Upper lobe of left lung (tissue), 6 donors: ENCODE measurements around the gene PECR. TPM values are rescaled to one million over a fixed set of nuclear protein-coding genes. Genes with fewer than 3 reads are reported as not detected.

Experiments used
- ATAC-seq, 2 donors: fragments of 200-7000 bp; cut with Tn5 transposase; one replicate each; pipeline ENCODE4 v1.9.1; 2022; ENCODE audit warnings: mild to moderate bottlenecking in 2 of 2, moderate library complexity in 2 of 2; ENCODE audit not compliant: low FRiP score in 2 of 2
- DNase-seq, 2 donors: peaks; one replicate each; pipeline ENCODE4 v3.0.0-alpha.2; 2019 to 2020
- H3K27ac ChIP-seq, 4 donors: fragments of 200-600 bp; sonication (generic); one replicate each; pipeline ENCODE4 v1.5.1; 2016 to 2019
- H3K27me3 ChIP-seq, 4 donors: fragments of 200-600 bp; sonication (generic); one replicate each; pipeline ENCODE4 v1.5.1; 2017 to 2019
- H3K36me3 ChIP-seq, 4 donors: fragments of 200-600 bp; sonication (generic); one replicate each; pipeline ENCODE4 v1.5.1; 2016 to 2019
- H3K4me1 ChIP-seq, 4 donors: fragments of 200-600 bp; sonication (generic); one replicate each; pipeline ENCODE4 v1.5.1; 2018 to 2019
- H3K4me3 ChIP-seq, 4 donors: fragments of 200-600 bp; sonication (generic); one replicate each; pipeline ENCODE4 v1.5.1; 2017 to 2019; ENCODE audit warnings: mild to moderate bottlenecking in 2 of 4, moderate library complexity in 1 of 4
- H3K9me3 ChIP-seq, 4 donors: fragments of 200-600 bp; sonication (generic); one replicate each; pipeline ENCODE4 v1.5.1; 2018 to 2019
- EP300 ChIP-seq, 4 donors: sonication (generic); formaldehyde crosslinking; IDR thresholded peaks; one replicate each; pipeline ENCODE4 v1.5.1; 2017; ENCODE audit warnings: antibody characterized with exemption in 4 of 4, control low read depth in 2 of 4
- POLR2A ChIP-seq, 4 donors: fragments of 450-650 bp; IDR thresholded peaks; one replicate each; pipeline ENCODE4 v1.5.1; 2016 to 2017; ENCODE audit warnings: antibody characterized with exemption in 4 of 4, mild to moderate bottlenecking in 2 of 4
- POLR2AphosphoS5 ChIP-seq, 2 donors: sonication (generic); formaldehyde crosslinking; IDR thresholded peaks; one replicate each; pipeline ENCODE4 v1.5.1; 2017; ENCODE audit warnings: antibody characterized with exemption in 2 of 2
- WGBS, 2 donors: methylation state at CpG; one replicate each; pipeline ENCODE4 v1.1.5; 2017 to 2018; 5-methylcytosine and 5-hydroxymethylcytosine counted together
- total RNA-seq, 6 donors: library from RNA; depleted of rRNA in 4 of 6; stranded (reverse); fragments of >200 nt in 4 of 6; gene quantifications; one replicate each; pipeline versions ENCODE4 v1.1.0 to v1.2.1, GENCODE V29; 2016 to 2021
- TF ChIP-seq, protein P1 (sequence below), 6 experiments: fragments of 450-650 bp in 4 of 6; fragments of 200-600 bp in 2 of 6; sonication (generic) in 2 of 6; IDR thresholded peaks; one replicate each; pipeline ENCODE4 v1.5.1; 2016 to 2019; ENCODE audit warnings: antibody characterized with exemption in 6 of 6
- donor health status: DM: no; HTN: no; CAD: no; lungs with moderate emphysema.
- donor health status: DM: no; HTN: yes; CAD: no; lungs with severe emphysema.

Gene PECR
- total RNA-seq, 6 donors from 2014 or later: 11.9 to 39.8 (median 20.3) TPM

DNA sequence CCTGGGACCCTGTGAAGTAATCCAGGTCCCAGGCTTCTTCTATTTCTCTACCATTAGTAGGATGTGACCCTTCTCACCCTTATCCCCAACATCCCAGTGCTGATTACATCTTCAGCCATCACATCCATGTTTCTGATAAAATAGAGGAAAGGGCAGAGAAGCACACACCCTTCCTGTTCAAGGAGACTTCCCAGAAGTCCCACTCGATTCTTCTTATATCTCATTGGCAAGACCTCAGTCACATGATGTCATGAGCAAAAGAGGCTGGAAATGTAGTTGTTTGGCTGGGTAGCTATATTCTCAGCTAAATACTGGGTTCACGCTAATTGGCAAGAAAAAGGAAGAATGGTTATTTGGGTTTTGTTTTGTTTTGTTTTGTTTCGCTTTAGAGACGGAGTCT, 19.5 kb upstream of the PECR start:
- no peak for DNase-seq
- WGBS, 2 donors: 77 to 83% methylated on average over 4 of the region's 4 CpGs
- no peaks in the 10 kb centered on the region for H3K9me3 ChIP-seq
- ATAC-seq: no peak
- peak overlapping the region in 1 of 4 donors; percentile 24 for H3K27ac ChIP-seq
- H3K36me3 ChIP-seq: no peaks in the 10 kb centered on the region
- H3K4me3 ChIP-seq: no peak overlapping the region
- H3K4me1 ChIP-seq: no peaks in the 10 kb centered on the region
- TF ChIP-seq EP300 (IDR thresholded peaks at IDR 0.05): no peak
- TF ChIP-seq POLR2A (IDR thresholded peaks at IDR 0.05): no peak
- no peak for TF ChIP-seq POLR2AphosphoS5 (IDR thresholded peaks at IDR 0.05)
- TF ChIP-seq, protein P1, sequence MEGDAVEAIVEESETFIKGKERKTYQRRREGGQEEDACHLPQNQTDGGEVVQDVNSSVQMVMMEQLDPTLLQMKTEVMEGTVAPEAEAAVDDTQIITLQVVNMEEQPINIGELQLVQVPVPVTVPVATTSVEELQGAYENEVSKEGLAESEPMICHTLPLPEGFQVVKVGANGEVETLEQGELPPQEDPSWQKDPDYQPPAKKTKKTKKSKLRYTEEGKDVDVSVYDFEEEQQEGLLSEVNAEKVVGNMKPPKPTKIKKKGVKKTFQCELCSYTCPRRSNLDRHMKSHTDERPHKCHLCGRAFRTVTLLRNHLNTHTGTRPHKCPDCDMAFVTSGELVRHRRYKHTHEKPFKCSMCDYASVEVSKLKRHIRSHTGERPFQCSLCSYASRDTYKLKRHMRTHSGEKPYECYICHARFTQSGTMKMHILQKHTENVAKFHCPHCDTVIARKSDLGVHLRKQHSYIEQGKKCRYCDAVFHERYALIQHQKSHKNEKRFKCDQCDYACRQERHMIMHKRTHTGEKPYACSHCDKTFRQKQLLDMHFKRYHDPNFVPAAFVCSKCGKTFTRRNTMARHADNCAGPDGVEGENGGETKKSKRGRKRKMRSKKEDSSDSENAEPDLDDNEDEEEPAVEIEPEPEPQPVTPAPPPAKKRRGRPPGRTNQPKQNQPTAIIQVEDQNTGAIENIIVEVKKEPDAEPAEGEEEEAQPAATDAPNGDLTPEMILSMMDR (IDR thresholded peaks at IDR 0.05): no peak
- no peaks in the 10 kb centered on the region for H3K27me3 ChIP-seq

DNA sequence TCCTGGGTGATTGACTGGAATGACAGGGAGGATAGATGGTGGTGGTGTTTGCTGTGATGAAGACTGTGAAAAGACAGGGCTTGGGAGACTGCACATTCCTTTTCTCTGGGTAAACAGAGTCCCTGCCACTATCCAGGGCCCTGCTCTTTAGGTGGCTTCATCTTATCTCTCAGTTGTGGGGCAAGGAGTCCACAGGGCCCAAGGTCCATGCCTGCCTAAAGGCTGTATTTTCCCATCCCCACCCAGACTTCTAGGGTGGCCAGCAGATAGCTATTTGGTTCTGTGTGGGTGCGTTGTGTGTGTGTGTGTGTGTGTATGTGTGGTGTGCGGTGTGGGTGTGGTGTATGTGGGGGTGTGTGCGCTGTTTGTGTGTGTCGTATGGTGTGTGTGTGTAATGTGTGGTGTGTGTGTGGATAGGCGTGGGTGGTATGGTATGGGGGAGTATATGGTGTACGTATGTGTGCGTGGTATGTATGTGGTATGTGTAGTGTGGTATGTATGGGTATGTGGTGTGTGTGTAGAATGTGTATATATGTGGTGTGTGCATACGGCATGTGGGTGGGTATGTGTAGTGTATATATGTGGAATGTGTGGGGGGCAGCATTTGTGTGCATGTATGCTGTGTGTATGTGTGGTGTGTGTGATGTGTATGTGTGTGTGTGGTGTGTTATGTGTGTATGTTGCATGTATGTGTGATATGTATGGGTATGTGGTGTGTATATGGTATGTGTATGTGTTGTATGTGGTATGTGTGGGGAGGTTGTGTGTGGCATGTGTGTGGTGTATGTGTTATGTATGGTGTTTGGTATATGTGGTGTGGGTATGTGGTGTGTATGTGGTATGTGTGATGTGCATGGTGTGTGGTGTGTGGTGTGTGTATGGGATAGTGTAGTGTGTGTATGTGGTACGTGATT, 17.1 kb upstream of the PECR start:
- Histone ChIP-seq H3K27me3 (no peaks in the 10 kb centered on the region), H3K4me1 (no peaks in the 10 kb centered on the region), H3K36me3 (no peaks in the 10 kb centered on the region), H3K27ac (no peak overlapping the region), H3K4me3 (no peak overlapping the region), H3K9me3 (no peaks in the 10 kb centered on the region)
- ATAC-seq (peak in 1 of 2 donors; percentile 61), DNase-seq (no peak)
- no peak for TF ChIP-seq EP300 (IDR thresholded peaks at IDR 0.05)
- 91 to 92% methylated on average over 9 of the region's 9 CpGs for WGBS, 2 donors

DNA sequence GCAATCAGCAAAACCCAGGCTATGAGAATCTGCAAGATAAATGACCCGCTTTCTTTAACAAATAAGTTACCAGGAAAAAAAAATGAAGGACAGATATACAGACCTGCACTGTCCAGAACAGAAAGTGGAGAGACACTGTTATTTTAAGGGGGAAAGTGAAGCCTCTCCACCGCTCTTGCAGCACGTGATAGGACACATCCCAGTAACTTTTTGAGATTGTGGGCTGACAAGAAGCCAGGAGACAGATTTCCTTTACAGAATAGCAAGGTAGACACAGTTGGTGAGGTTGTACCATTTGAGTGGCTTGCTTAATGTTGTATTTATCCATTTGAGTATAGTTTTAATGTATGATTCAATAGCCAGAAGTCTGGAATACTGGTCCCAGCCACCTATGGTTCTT, 13.1 kb upstream of the PECR start:
- Histone ChIP-seq H3K27me3 (no peaks in the 10 kb centered on the region), H3K36me3 (no peaks in the 10 kb centered on the region), H3K9me3 (no peaks in the 10 kb centered on the region), H3K27ac (no peak overlapping the region), H3K4me3 (no peak overlapping the region), H3K4me1 (no peaks in the 10 kb centered on the region)
- DNase-seq (no peak), ATAC-seq (no peak)
- TF ChIP-seq POLR2A (IDR thresholded peaks at IDR 0.05) (no peak), EP300 (IDR thresholded peaks at IDR 0.05) (no peak), POLR2AphosphoS5 (IDR thresholded peaks at IDR 0.05) (no peak)
- TF ChIP-seq, protein P1 (IDR thresholded peaks at IDR 0.05): no peak
- 93 to 97% methylated on average over 3 of the region's 3 CpGs for WGBS, 2 donors

DNA sequence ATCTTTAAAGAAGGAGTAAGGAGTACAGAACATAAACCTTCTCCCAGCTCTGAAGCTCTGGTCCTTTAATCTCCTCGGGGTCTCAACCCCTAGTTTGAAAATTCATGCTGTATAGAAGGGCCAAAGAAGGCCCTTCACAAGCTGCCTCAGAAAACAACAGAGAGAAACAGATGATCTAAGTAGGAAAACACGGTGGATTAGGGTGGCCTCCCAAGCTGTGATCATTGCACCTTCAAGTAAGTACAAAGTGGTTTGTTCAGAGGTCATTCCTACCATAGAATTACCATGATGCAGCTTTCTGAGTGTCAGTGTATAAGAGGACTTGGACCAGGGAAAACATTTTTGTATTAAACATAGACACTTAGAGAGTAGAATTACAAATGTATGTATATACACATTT, 11.0 kb upstream of the PECR start:
- no peaks in the 10 kb centered on the region for H3K27me3 ChIP-seq
- WGBS, 2 donors: 77 to 96% methylated on average over 2 of the region's 2 CpGs
- H3K27ac ChIP-seq: no peak overlapping the region
- H3K9me3 ChIP-seq: no peaks in the 10 kb centered on the region
- H3K4me3 ChIP-seq: no peak overlapping the region
- no peak for DNase-seq
- TF ChIP-seq EP300 (IDR thresholded peaks at IDR 0.05) (no peak), POLR2AphosphoS5 (IDR thresholded peaks at IDR 0.05) (no peak), POLR2A (IDR thresholded peaks at IDR 0.05) (no peak)
- TF ChIP-seq, protein P1 (IDR thresholded peaks at IDR 0.05): no peak
- no peaks in the 10 kb centered on the region for H3K4me1 ChIP-seq
- no peaks in the 10 kb centered on the region for H3K36me3 ChIP-seq
- ATAC-seq: no peak

DNA sequence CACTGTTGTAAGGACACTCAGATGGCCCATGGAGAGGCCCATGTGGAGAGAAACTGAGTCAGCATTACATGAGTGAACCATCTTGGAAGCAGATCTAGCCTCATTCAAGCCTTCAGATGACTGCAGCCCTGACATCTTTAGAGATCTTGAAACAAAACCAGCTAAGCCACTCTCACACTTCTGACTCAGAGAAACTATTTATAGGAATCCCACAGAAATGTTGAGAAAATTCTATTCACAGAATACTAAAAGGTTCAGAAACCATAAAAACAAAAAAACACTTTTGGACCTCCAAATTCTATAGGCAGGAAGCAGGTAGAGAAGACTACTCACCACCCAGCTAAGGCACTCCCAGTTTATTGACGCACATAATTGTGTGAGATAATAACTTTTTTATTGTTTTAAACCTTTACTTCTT, 8.8 kb upstream of the PECR start:
- H3K9me3 ChIP-seq: no peaks in the 10 kb centered on the region
- TF ChIP-seq, protein P1 (IDR thresholded peaks at IDR 0.05): no peak
- TF ChIP-seq EP300 (IDR thresholded peaks at IDR 0.05) (no peak), POLR2A (IDR thresholded peaks at IDR 0.05) (no peak), POLR2AphosphoS5 (IDR thresholded peaks at IDR 0.05) (no peak)
- H3K36me3 ChIP-seq: no peaks in the 10 kb centered on the region
- H3K27ac ChIP-seq: no peak overlapping the region
- ATAC-seq (no peak), DNase-seq (no peak)
- H3K27me3 ChIP-seq: no peaks in the 10 kb centered on the region
- no peaks in the 10 kb centered on the region for H3K4me1 ChIP-seq
- no peak overlapping the region for H3K4me3 ChIP-seq
- 97 to 100% methylated on average over 1 of the region's 1 CpG for WGBS, 2 donors
